ENCODE measurements around the gene YES1.
"Not testable (repeated sequence)": the region's sequence is repeated elsewhere in the genome, so short reads cannot be mapped to it uniquely, and the experiment has no call there.

DNA sequence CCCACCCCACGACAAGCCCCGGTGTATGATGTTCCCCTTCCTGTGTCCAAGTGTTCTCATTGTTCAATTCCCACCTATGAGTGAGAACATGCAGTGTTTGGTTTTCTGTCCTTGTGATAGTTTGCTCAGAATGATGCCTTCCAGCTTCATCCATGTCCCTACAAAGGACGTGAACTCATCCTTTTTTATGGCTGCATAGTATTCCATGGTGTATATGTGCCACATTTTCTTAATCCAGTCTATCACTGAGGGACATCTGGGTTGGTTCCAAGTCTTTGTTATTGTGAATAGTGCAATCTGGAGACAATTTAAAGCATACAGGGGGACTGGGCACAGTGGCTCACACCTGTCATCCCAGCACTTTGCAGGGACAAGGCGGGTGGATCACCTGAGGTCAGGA, 52.2 kb downstream of the YES1 start:
- TF ChIP-seq, protein P1, sequence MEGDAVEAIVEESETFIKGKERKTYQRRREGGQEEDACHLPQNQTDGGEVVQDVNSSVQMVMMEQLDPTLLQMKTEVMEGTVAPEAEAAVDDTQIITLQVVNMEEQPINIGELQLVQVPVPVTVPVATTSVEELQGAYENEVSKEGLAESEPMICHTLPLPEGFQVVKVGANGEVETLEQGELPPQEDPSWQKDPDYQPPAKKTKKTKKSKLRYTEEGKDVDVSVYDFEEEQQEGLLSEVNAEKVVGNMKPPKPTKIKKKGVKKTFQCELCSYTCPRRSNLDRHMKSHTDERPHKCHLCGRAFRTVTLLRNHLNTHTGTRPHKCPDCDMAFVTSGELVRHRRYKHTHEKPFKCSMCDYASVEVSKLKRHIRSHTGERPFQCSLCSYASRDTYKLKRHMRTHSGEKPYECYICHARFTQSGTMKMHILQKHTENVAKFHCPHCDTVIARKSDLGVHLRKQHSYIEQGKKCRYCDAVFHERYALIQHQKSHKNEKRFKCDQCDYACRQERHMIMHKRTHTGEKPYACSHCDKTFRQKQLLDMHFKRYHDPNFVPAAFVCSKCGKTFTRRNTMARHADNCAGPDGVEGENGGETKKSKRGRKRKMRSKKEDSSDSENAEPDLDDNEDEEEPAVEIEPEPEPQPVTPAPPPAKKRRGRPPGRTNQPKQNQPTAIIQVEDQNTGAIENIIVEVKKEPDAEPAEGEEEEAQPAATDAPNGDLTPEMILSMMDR (IDR thresholded peaks at IDR 0.05; ENCODE audit: insufficient read depth, low read length), result not testable (repeated sequence)
- TF ChIP-seq, protein P2, sequence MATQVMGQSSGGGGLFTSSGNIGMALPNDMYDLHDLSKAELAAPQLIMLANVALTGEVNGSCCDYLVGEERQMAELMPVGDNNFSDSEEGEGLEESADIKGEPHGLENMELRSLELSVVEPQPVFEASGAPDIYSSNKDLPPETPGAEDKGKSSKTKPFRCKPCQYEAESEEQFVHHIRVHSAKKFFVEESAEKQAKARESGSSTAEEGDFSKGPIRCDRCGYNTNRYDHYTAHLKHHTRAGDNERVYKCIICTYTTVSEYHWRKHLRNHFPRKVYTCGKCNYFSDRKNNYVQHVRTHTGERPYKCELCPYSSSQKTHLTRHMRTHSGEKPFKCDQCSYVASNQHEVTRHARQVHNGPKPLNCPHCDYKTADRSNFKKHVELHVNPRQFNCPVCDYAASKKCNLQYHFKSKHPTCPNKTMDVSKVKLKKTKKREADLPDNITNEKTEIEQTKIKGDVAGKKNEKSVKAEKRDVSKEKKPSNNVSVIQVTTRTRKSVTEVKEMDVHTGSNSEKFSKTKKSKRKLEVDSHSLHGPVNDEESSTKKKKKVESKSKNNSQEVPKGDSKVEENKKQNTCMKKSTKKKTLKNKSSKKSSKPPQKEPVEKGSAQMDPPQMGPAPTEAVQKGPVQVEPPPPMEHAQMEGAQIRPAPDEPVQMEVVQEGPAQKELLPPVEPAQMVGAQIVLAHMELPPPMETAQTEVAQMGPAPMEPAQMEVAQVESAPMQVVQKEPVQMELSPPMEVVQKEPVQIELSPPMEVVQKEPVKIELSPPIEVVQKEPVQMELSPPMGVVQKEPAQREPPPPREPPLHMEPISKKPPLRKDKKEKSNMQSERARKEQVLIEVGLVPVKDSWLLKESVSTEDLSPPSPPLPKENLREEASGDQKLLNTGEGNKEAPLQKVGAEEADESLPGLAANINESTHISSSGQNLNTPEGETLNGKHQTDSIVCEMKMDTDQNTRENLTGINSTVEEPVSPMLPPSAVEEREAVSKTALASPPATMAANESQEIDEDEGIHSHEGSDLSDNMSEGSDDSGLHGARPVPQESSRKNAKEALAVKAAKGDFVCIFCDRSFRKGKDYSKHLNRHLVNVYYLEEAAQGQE (IDR thresholded peaks at IDR 0.05; ENCODE audit: insufficient replicate concordance, low read depth), result not testable (repeated sequence)
- TF ChIP-seq POLR2AphosphoS5 (IDR thresholded peaks at IDR 0.05; ENCODE audit: low read depth), result not testable (repeated sequence)
